Measurements from ENCODE around the gene MEF2B. TPM values are rescaled to one million over a fixed set of nuclear protein-coding genes. Genes with fewer than 3 reads are reported as not detected.

The MEF2B gene
- total and polyA plus RNA-seq, 8 donors: 0.93 to 7.2 (median 2.9) TPM; not detected in 5

GRCh38 chr19:19145684-19146608 is 24.1 kb downstream of the MEF2B start:
- no peaks in the 10 kb centered on the region for H3K27me3 ChIP-seq
- intact Hi-C loops (cut with DNase I; ENCODE audit: low total_unique reads): no loop called here
- peaks cover 0 to 33% (median 31%) of the 10 kb centered on the region in 4 donors for H3K36me3 ChIP-seq
- no peaks in the 10 kb centered on the region for H3K9me3 ChIP-seq
- no peak overlapping the region for H3K27ac ChIP-seq
- peaks cover 0 to 11% (median 9%) of the 10 kb centered on the region in 4 donors for H3K4me1 ChIP-seq
- peak overlapping the region in 2 of 4 donors; percentile 24 to 25 for H3K4me3 ChIP-seq
- TF ChIP-seq CTCF (IDR thresholded peaks at IDR 0.05) (peak in 6 of 7 experiments; percentile 83 to 98 (median 96)), POLR2AphosphoS5 (IDR thresholded peaks at IDR 0.05) (peak in 1 of 3 donors; percentile 37), POLR2A (IDR thresholded peaks at IDR 0.05) (no peak), EP300 (IDR thresholded peaks at IDR 0.05) (no peak)
- DNase-seq: peak; percentile 88 to 91
- 32 to 51% (median 35%) methylated on average over 35 to 47 of the region's 47 CpGs for WGBS, 5 donors

GRCh38 chr19:19145281-19145680 is 24.8 kb downstream of the MEF2B start:
- H3K36me3 ChIP-seq: peaks cover 0 to 33% (median 31%) of the 10 kb centered on the region in 4 donors
- H3K4me3 ChIP-seq: no peak overlapping the region
- intact Hi-C loops (cut with DNase I; ENCODE audit: low total_unique reads): no loop called here
- no peak for DNase-seq
- H3K27ac ChIP-seq: no peak overlapping the region
- no peaks in the 10 kb centered on the region for H3K27me3 ChIP-seq
- H3K4me1 ChIP-seq: peaks cover 0 to 11% (median 9%) of the 10 kb centered on the region in 4 donors
- H3K9me3 ChIP-seq: no peaks in the 10 kb centered on the region
- no peak for TF ChIP-seq EP300 (IDR thresholded peaks at IDR 0.05)
- no peak for TF ChIP-seq POLR2AphosphoS5 (IDR thresholded peaks at IDR 0.05)
- TF ChIP-seq CTCF (IDR thresholded peaks at IDR 0.05): no peak
- no peak for TF ChIP-seq POLR2A (IDR thresholded peaks at IDR 0.05)
- WGBS, 5 donors: 84 to 91% (median 89%) methylated on average over 13 to 17 of the region's 17 CpGs

- peaks cover 4 to 24% (median 15%) of the 10 kb centered on the region in 4 donors for H3K4me1 ChIP-seq
- TF ChIP-seq CTCF (IDR thresholded peaks at IDR 0.05): no peak
- TF ChIP-seq POLR2AphosphoS5 (IDR thresholded peaks at IDR 0.05): no peak
- TF ChIP-seq EP300 (IDR thresholded peaks at IDR 0.05): no peak
- no peak for TF ChIP-seq POLR2A (IDR thresholded peaks at IDR 0.05)
- peaks cover 0 to 10% (median 8%) of the 10 kb centered on the region in 4 donors for H3K36me3 ChIP-seq
- no peaks in the 10 kb centered on the region for H3K27me3 ChIP-seq
- no peaks in the 10 kb centered on the region for H3K9me3 ChIP-seq
- DNase-seq: no peak
- WGBS, 5 donors: 74 to 86% (median 77%) methylated on average over 12 of the region's 12 CpGs
- intact Hi-C loops (cut with DNase I; ENCODE audit: low total_unique reads): no loop called here
- H3K4me3 ChIP-seq: no peak overlapping the region
- no peak overlapping the region for H3K27ac ChIP-seq
Observed at GRCh38 chr19:19142347-19142746, 27.7 kb downstream of the MEF2B start.

- no peak overlapping the region for H3K4me3 ChIP-seq
- intact Hi-C loops (cut with DNase I; ENCODE audit: low total_unique reads): no loop called here
- peaks cover 7 to 20% (median 16%) of the 10 kb centered on the region in 4 donors for H3K4me1 ChIP-seq
- no peak for DNase-seq
- H3K36me3 ChIP-seq: no peaks in the 10 kb centered on the region
- no peak for TF ChIP-seq EP300 (IDR thresholded peaks at IDR 0.05)
- H3K27me3 ChIP-seq: no peaks in the 10 kb centered on the region
- 52 to 62% (median 61%) methylated on average over 5 of the region's 5 CpGs for WGBS, 5 donors
- no peaks in the 10 kb centered on the region for H3K9me3 ChIP-seq
- H3K27ac ChIP-seq: no peak overlapping the region
Observed at GRCh38 chr19:19140476-19140875, 29.6 kb downstream of the MEF2B start.
